Activated T-cell treated with anti-CD3 and anti-CD28 coated beads, Interleukin-2, amount 50 U/mL, for 72 hours (primary cell): ENCODE measurements around the gene NBR1. TPM values are rescaled to one million over a fixed set of nuclear protein-coding genes. Genes with fewer than 3 reads are reported as not detected.
"Not testable (repeated sequence)": the region's sequence is repeated elsewhere in the genome, so short reads cannot be mapped to it uniquely, and the experiment has no call there.

Experiments used
- ATAC-seq, 2 donors: fragments of 150-1000 bp; cut with Tn5 transposase; replicated peaks in 1 of 2; 2 replicates each; pipeline ENCODE4 v1.10.0; 2021; ENCODE audit warnings: moderate library complexity in 2 of 2, mild to moderate bottlenecking in 1 of 2
- DNase-seq, 2 donors: peaks; one replicate each; pipeline ENCODE4 v3.0.0; 2021 to 2022; ENCODE audit warnings: mixed read lengths in 1 of 2
- H3K27ac Mint-ChIP-seq: one replicate; pipeline ENCODE4 v1.8.0; 2022; ENCODE audit warnings: mild to moderate bottlenecking, moderate library complexity, mixed read lengths
- H3K27me3 Mint-ChIP-seq: one replicate; pipeline ENCODE4 v1.8.0; 2022; ENCODE audit warnings: low read depth, mixed read lengths
- H3K36me3 Mint-ChIP-seq, 2 donors: one replicate each; pipeline ENCODE4 v1.8.0; 2022; ENCODE audit warnings: mixed read lengths in 2 of 2, mild to moderate bottlenecking in 1 of 2; ENCODE audit not compliant: insufficient read depth in 2 of 2
- H3K4me1 Mint-ChIP-seq: one replicate; pipeline ENCODE4 v1.8.0; 2022; ENCODE audit warnings: low read depth, mixed read lengths
- H3K4me3 Mint-ChIP-seq, 2 donors: one replicate each; pipeline ENCODE4 v1.8.0; 2022; ENCODE audit warnings: mild to moderate bottlenecking in 2 of 2, mixed read lengths in 2 of 2, moderate library complexity in 2 of 2
- H3K9me3 Mint-ChIP-seq, 2 donors: one replicate each; pipeline ENCODE4 v1.8.0; 2022; ENCODE audit warnings: mixed read lengths in 2 of 2
- total RNA-seq, 2 donors: library from RNA; stranded (reverse); gene quantifications; one replicate each; pipeline ENCODE4 v1.2.3, GENCODE V29; 2022

The NBR1 gene
- 10 to 100 TPM; 86.3 to 92.1 TPM for total RNA-seq

- Mint-ChIP-seq H3K27me3 (no peaks in the 10 kb centered on the region), H3K4me3 (no peak within 1 kb of the TSS), H3K4me1 (peaks cover 28% of the 10 kb centered on the region), H3K36me3 (peaks cover 3 to 6% of the 10 kb centered on the region in 2 donors), H3K27ac (no peak within 1 kb of the TSS), H3K9me3 (no peaks in the 10 kb centered on the region)
- ATAC-seq (peak; percentile 81 to 86), DNase-seq (peak; percentile 94 to 97)
Observed at GRCh38 chr17:43170766-43171585, at the start of gene NBR1. Gene NBR1, plus strand, starts transcription at chr17:43171214. Its CDS starts 4,586 bp downstream, at chr17:43175800.

- Mint-ChIP-seq H3K27me3 (no peaks in the 10 kb centered on the region), H3K36me3 (peaks cover 16 to 44% of the 10 kb centered on the region in 2 donors), H3K9me3 (peaks cover 0 to 2% of the 10 kb centered on the region in 2 donors), H3K4me1 (peaks cover 48% of the 10 kb centered on the region), H3K27ac (peak within 1 kb of the TSS; percentile 99), H3K4me3 (peak within 1 kb of the TSS; percentile 96 to 99)
- DNase-seq = peak; percentile 93 to 95
- peak; percentile 99 for ATAC-seq
Observed at GRCh38 chr17:43125133-43125966, 45.7 kb upstream of the NBR1 start, which contains the start of gene BRCA1. Gene BRCA1, minus strand, starts transcription at chr17:43125364. Its CDS starts 1,268 bp downstream, at chr17:43124096.

GRCh38 chr17:43125967-43126910, 44.8 kb upstream of the NBR1 start:
- Mint-ChIP-seq H3K4me3 (peak overlapping the region; percentile 96 to 99), H3K36me3 (peaks cover 19 to 47% of the 10 kb centered on the region in 2 donors), H3K27me3 (no peaks in the 10 kb centered on the region), H3K9me3 (peaks cover 0 to 2% of the 10 kb centered on the region in 2 donors), H3K4me1 (peaks cover 48% of the 10 kb centered on the region), H3K27ac (peak overlapping the region; percentile 99)
- ATAC-seq = no peak
- DNase-seq = peak in 1 of 2 donors; percentile 14

- peak overlapping the region; percentile 69 to 79 for H3K4me3 Mint-ChIP-seq
- ATAC-seq = no peak
- peaks cover 0 to 2% of the 10 kb centered on the region in 2 donors for H3K9me3 Mint-ChIP-seq
- H3K27ac Mint-ChIP-seq = no peak overlapping the region
- H3K4me1 Mint-ChIP-seq = peaks cover 48% of the 10 kb centered on the region
- no peaks in the 10 kb centered on the region for H3K27me3 Mint-ChIP-seq
- peaks cover 19 to 46% of the 10 kb centered on the region in 2 donors for H3K36me3 Mint-ChIP-seq
- DNase-seq = no peak
Observed at GRCh38 chr17:43126911-43127290, 44.1 kb upstream of the NBR1 start.

- H3K9me3 Mint-ChIP-seq = not testable (repeated sequence)
Observed at GRCh38 chr17:43127333-43127876, 43.6 kb upstream of the NBR1 start.

GRCh38 chr17:43129671-43130010, 41.4 kb upstream of the NBR1 start:
- Mint-ChIP-seq H3K4me1 (peaks cover 38% of the 10 kb centered on the region), H3K36me3 (peaks cover 21 to 49% of the 10 kb centered on the region in 2 donors), H3K27ac (no peak overlapping the region), H3K9me3 (peaks cover 0 to 4% of the 10 kb centered on the region in 2 donors), H3K4me3 (no peak overlapping the region), H3K27me3 (no peaks in the 10 kb centered on the region)
- DNase-seq (no peak), ATAC-seq (no peak)

More at GRCh38 chr17:43127333-43127876, 43.6 kb upstream of the NBR1 start:
- not testable (repeated sequence) for H3K27me3 Mint-ChIP-seq, DNase-seq, ATAC-seq
- H3K4me1 Mint-ChIP-seq = peaks cover 48% of the 10 kb centered on the region
- peak overlapping the region; percentile 89 for H3K27ac Mint-ChIP-seq
- H3K4me3 Mint-ChIP-seq = peak overlapping the region; percentile 69 to 79
- H3K36me3 Mint-ChIP-seq = peaks cover 16 to 42% of the 10 kb centered on the region in 2 donors

GRCh38 chr17:43132117-43132516, 38.9 kb upstream of the NBR1 start:
- ATAC-seq (no peak), DNase-seq (no peak)
- no peak overlapping the region for H3K27ac Mint-ChIP-seq
- H3K4me1 Mint-ChIP-seq = peaks cover 33% of the 10 kb centered on the region
- H3K9me3 Mint-ChIP-seq = peaks cover 0 to 4% of the 10 kb centered on the region in 2 donors
- no peaks in the 10 kb centered on the region for H3K27me3 Mint-ChIP-seq
- peaks cover 12 to 46% of the 10 kb centered on the region in 2 donors for H3K36me3 Mint-ChIP-seq
- no peak overlapping the region for H3K4me3 Mint-ChIP-seq

GRCh38 chr17:43133439-43133838, 37.6 kb upstream of the NBR1 start:
- not testable (repeated sequence) for H3K27ac Mint-ChIP-seq, H3K27me3 Mint-ChIP-seq, DNase-seq, H3K4me3 Mint-ChIP-seq, H3K9me3 Mint-ChIP-seq, ATAC-seq
- peaks cover 21% of the 10 kb centered on the region for H3K4me1 Mint-ChIP-seq
- H3K36me3 Mint-ChIP-seq = peaks cover 10 to 34% of the 10 kb centered on the region in 2 donors

GRCh38 chr17:43134774-43135453, 36.1 kb upstream of the NBR1 start:
- H3K9me3 Mint-ChIP-seq = peaks cover 0 to 2% of the 10 kb centered on the region in 2 donors

GRCh38 chr17:43135454-43135819, 35.6 kb upstream of the NBR1 start:
- Mint-ChIP-seq H3K27ac (no peak overlapping the region), H3K9me3 (peaks cover 0 to 2% of the 10 kb centered on the region in 2 donors), H3K36me3 (peaks cover 13 to 30% of the 10 kb centered on the region in 2 donors), H3K4me3 (no peak overlapping the region), H3K27me3 (no peaks in the 10 kb centered on the region), H3K4me1 (peaks cover 12% of the 10 kb centered on the region)
- DNase-seq = no peak
- ATAC-seq = no peak

More at GRCh38 chr17:43134774-43135453, 36.1 kb upstream of the NBR1 start:
- ATAC-seq (no peak), DNase-seq (no peak)
- H3K36me3 Mint-ChIP-seq = peaks cover 13 to 30% of the 10 kb centered on the region in 2 donors
- H3K4me3 Mint-ChIP-seq = no peak overlapping the region
- H3K27ac Mint-ChIP-seq = no peak overlapping the region
- peaks cover 12% of the 10 kb centered on the region for H3K4me1 Mint-ChIP-seq
- no peaks in the 10 kb centered on the region for H3K27me3 Mint-ChIP-seq

- not testable (repeated sequence) for H3K27me3 Mint-ChIP-seq, H3K9me3 Mint-ChIP-seq, ATAC-seq, H3K4me3 Mint-ChIP-seq, DNase-seq, H3K27ac Mint-ChIP-seq
- peaks cover 12% of the 10 kb centered on the region for H3K4me1 Mint-ChIP-seq
- H3K36me3 Mint-ChIP-seq = peaks cover 10 to 27% of the 10 kb centered on the region in 2 donors
Observed at GRCh38 chr17:43136574-43136973, 34.4 kb upstream of the NBR1 start.
